Ovary (tissue), 3 donors: ENCODE measurements around the gene CAMTA1.

ENCODE experiments used
- POLR2A ChIP-seq: fragments of 450-650 bp; IDR thresholded peaks from one replicate; pipeline ENCODE4 v1.6.1; 2017; ENCODE audit warnings: antibody characterized with exemption, mild to moderate bottlenecking, moderate library complexity
- TF ChIP-seq, protein P1 (sequence below), 3 donors: fragments of 450-650 bp in 2 of 3; fragments of 200-600 bp in 1 of 3; IDR thresholded peaks; one replicate each; pipeline versions ENCODE4 v1.5.1 to v1.8.0; 2016 to 2022; ENCODE audit warnings: antibody characterized with exemption in 3 of 3, mild to moderate bottlenecking in 1 of 3
- donor health status: DM: no; HTN: no; CAD: no.

DNA sequence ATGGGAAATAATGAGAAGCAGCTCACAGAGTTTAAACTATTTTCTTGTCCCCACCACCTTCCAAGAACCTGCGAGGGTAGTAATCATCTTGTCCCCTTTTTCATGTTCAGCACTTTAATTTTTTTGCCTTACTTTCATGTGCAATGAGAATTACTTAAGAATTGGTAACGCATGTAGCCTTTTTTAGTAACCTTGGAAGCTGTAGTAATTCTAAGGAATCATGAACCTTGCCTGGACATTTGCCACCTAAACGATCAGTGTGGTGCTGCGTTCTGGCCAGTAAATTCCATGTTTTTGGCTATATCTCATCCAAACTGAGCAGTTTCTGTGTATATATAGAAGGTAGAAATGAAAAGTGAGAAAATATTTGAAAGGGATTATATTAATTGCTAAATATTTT, 981.9 kb downstream of the CAMTA1 start:
- TF ChIP-seq POLR2A: no peak
- TF ChIP-seq, protein P1, sequence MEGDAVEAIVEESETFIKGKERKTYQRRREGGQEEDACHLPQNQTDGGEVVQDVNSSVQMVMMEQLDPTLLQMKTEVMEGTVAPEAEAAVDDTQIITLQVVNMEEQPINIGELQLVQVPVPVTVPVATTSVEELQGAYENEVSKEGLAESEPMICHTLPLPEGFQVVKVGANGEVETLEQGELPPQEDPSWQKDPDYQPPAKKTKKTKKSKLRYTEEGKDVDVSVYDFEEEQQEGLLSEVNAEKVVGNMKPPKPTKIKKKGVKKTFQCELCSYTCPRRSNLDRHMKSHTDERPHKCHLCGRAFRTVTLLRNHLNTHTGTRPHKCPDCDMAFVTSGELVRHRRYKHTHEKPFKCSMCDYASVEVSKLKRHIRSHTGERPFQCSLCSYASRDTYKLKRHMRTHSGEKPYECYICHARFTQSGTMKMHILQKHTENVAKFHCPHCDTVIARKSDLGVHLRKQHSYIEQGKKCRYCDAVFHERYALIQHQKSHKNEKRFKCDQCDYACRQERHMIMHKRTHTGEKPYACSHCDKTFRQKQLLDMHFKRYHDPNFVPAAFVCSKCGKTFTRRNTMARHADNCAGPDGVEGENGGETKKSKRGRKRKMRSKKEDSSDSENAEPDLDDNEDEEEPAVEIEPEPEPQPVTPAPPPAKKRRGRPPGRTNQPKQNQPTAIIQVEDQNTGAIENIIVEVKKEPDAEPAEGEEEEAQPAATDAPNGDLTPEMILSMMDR (IDR thresholded peaks at IDR 0.05): no peak
